ENCODE measurements around the gene ACE2.

GRCh38 chrX:15511563-15511962 lies 89.2 kb downstream of the ACE2 start:
- no peak for TF ChIP-seq CTCF (IDR thresholded peaks at IDR 0.05; ENCODE audit: insufficient read depth, low read length, poor library complexity, severe bottlenecking)
- TF ChIP-seq EZH2phosphoT487 (conservative IDR thresholded peaks at IDR 0.05; ENCODE audit: low read length): no peak
